K562 (cell line): Measurements from ENCODE around the gene UFSP2. TPM values are rescaled to one million over a fixed set of nuclear protein-coding genes. Genes with fewer than 3 reads are reported as not detected.

ENCODE experiments used
- ATAC-seq: fragments of 200-7000 bp; cut with Tn5 transposase; 3 replicates; pipeline ENCODE4 v1.9.1; 2020; ENCODE audit warnings: moderate library complexity
- BruUV-seq: library from RNA; stranded (reverse); fragments of 400-500 nt; replicated peaks from 2 replicates; lab custom pipeline; 2021; lab: Mats Ljungman, UMichigan
- CTCF ChIA-PET: fragments of 300-600 bp; formaldehyde crosslinking; extraction: SDS; loops from one replicate; lab custom pipeline; 2021; ENCODE audit warnings: low intra/inter-chr PET ratio; lab: Yijun Ruan, JAX
- POLR2A ChIA-PET: fragments of 300-600, 350-650 bp; sonication (Branson Sonifier 250); formaldehyde crosslinking; extraction: SDS; loops from one replicate; lab custom pipeline; 2021; ENCODE audit warnings: antibody characterized with exemption, inconsistent platforms; lab: Yijun Ruan, JAX
- DNase-seq, 4 experiments: peaks; one replicate each; pipeline versions ENCODE4 v3.0.0 to v3.0.0-alpha.2; 2011 to 2018; ENCODE audit warnings: low spot score in 3 of 4, mixed read lengths in 3 of 4; ENCODE audit errors: extremely low read depth in 1 of 4
- FAIRE-seq: peaks from 2 replicates; lab custom pipeline; 2011; peaks lifted over from hg19 to GRCh38; lab: Jason Lieb, UNC
- H2AFZ ChIP-seq: 2 replicates; pipeline ENCODE4 v1.6.0; 2011; ENCODE audit warnings: low read depth, low read length, control low read depth, inconsistent platforms
- H3K27ac ChIP-seq: fragments of 200-600 bp; 3 replicates; pipeline ENCODE4 v1.8.0; 2011; ENCODE audit warnings: low read depth, mild to moderate bottlenecking, control low read depth, inconsistent platforms, low read length, moderate library complexity, mixed read lengths; ENCODE audit errors: extremely low read depth
- H3K27me3 ChIP-seq, 2 experiments: fragments of 300-600 bp in 1 of 2; 2 replicates in 1 of 2; 3 replicates in 1 of 2; pipeline versions ENCODE4 v1.6.0 to v1.8.0; 2011; ENCODE audit warnings: inconsistent platforms in 2 of 2, low read length in 2 of 2, mild to moderate bottlenecking in 1 of 2, mixed read lengths in 1 of 2, moderate library complexity in 1 of 2; ENCODE audit not compliant: control insufficient read depth in 2 of 2, insufficient read depth in 2 of 2
- H3K36me3 ChIP-seq: fragments of 300-600 bp; 3 replicates; pipeline ENCODE4 v1.8.0; 2011; ENCODE audit warnings: mild to moderate bottlenecking, low read length, inconsistent platforms; ENCODE audit not compliant: control insufficient read depth, insufficient read depth
- H3K4me1 ChIP-seq, 2 experiments: fragments of 200-600 bp in 1 of 2; replicated peaks in 1 of 2; 2 replicates in 1 of 2; 3 replicates in 1 of 2; pipeline versions ENCODE4 v1.5.1 to v1.8.0; 2011; ENCODE audit warnings: inconsistent platforms in 2 of 2, low read length in 2 of 2, mild to moderate bottlenecking in 1 of 2, mixed read lengths in 1 of 2, moderate library complexity in 1 of 2; ENCODE audit not compliant: control insufficient read depth in 2 of 2, insufficient read depth in 2 of 2
- H3K4me2 ChIP-seq: 2 replicates; pipeline ENCODE4 v1.6.1; 2011; ENCODE audit warnings: low read length, control low read depth, inconsistent platforms, mixed read lengths; ENCODE audit not compliant: insufficient read depth
- H3K4me3 ChIP-seq: fragments of 200-600 bp; sonication (generic), shearing (Covaris generic); 2 replicates; pipeline ENCODE4 v1.5.1; 2016; ENCODE audit warnings: control low read depth, inconsistent platforms
- H3K79me2 ChIP-seq: fragments of 200-600 bp; 3 replicates; pipeline ENCODE4 v1.8.0; 2011; ENCODE audit warnings: low read length, inconsistent platforms; ENCODE audit not compliant: control insufficient read depth, insufficient read depth
- H3K9ac ChIP-seq, 2 experiments: 2 replicates each; pipeline versions ENCODE4 v1.6.0 to v1.6.1; 2011; ENCODE audit warnings: low read depth in 2 of 2, low read length in 2 of 2, control low read depth in 1 of 2, inconsistent platforms in 1 of 2, mild to moderate bottlenecking in 1 of 2, mixed read lengths in 1 of 2; ENCODE audit not compliant: insufficient read depth in 1 of 2
- H3K9me1 ChIP-seq: one replicate; pipeline ENCODE4 v1.6.0; 2011; ENCODE audit warnings: inconsistent platforms, mild to moderate bottlenecking, low read length, moderate library complexity; ENCODE audit not compliant: control insufficient read depth, insufficient read depth
- H3K9me3 ChIP-seq: replicated peaks from 2 replicates; pipeline ENCODE4 v1.5.1; 2011; ENCODE audit warnings: low read depth, low read length, inconsistent platforms; ENCODE audit not compliant: control insufficient read depth, insufficient read depth
- H4K20me1 ChIP-seq: replicated peaks from 2 replicates; pipeline ENCODE4 v1.6.1; 2011; ENCODE audit warnings: low read length, inconsistent platforms, mixed read lengths; ENCODE audit not compliant: control insufficient read depth, insufficient read depth
- CBX8 ChIP-seq: fragments of 200-600 bp; sonication (generic); IDR thresholded peaks from 2 replicates; pipeline ENCODE4 v1.6.1; 2012; ENCODE audit warnings: borderline replicate concordance, mixed run types, low read depth, mild to moderate bottlenecking, moderate library complexity, mixed read lengths, low read length, control low read depth, inconsistent platforms; ENCODE audit not compliant: poor library complexity, severe bottlenecking; ENCODE audit errors: extremely low read depth
- NFYB ChIP-seq: IDR thresholded peaks from 2 replicates; pipeline ENCODE4 v1.6.1; 2011; ENCODE audit warnings: mild to moderate bottlenecking, moderate library complexity; ENCODE audit not compliant: insufficient read length; ENCODE audit errors: extremely low read depth
- NR2C1 ChIP-seq, 2 experiments: fragments of 450-650 bp; IDR thresholded peaks; 2 replicates each; pipeline ENCODE4 v1.6.1; 2017; ENCODE audit warnings: mild to moderate bottlenecking in 2 of 2, antibody characterized with exemption in 1 of 2, inconsistent platforms in 1 of 2, missing compliant biosample characterization in 1 of 2, missing genetic modification characterization in 1 of 2
- in situ Hi-C: fragments of 300-500 bp; cut with MboI; formaldehyde crosslinking; loops from 4 replicates; pipeline ENCODE4 v1.15.0; 2018; ENCODE audit warnings: inconsistent platforms, mixed read lengths
- intact Hi-C: fragments of 100-400 bp; cut with micrococcal nuclease; formaldehyde crosslinking; loops from 2 replicates; pipeline ENCODE4 v1.14.2; 2022
- polyA plus RNA-seq, 8 experiments: library from polyadenylated mRNA; depleted of rRNA in 4 of 8; stranded (reverse) in 5 of 8; unstranded in 3 of 8; fragments of >200 nt; fragmentation: Nextera tagmentation in 2 of 8; fragmentation: Illumina TruSeq in 1 of 8; extraction: Ambion mirVana in 2 of 8; extraction: Trizol in 1 of 8; gene quantifications; 2 replicates each; pipeline versions ENCODE4 v1.2.1 to v1.2.3, GENCODE V29; 2011 to 2014; ENCODE audit warnings: inconsistent platforms in 1 of 8, missing spikeins in 1 of 8
- total RNA-seq, 7 experiments: library from RNA; depleted of rRNA in 6 of 7; stranded (reverse); fragments of >200 nt in 6 of 7; fragmentation: Illumina TruSeq in 2 of 7; extraction: Trizol in 2 of 7; gene quantifications; 2 replicates each; pipeline versions ENCODE4 v1.2.1 to v1.2.3, GENCODE V29; 2011 to 2021; ENCODE audit warnings: low replicate concordance in 1 of 7

UFSP2 gene
- total and polyA plus RNA-seq, 9 of the 15 experiments (the other 6 are each of a cell fraction or from before 2014, with no cell fraction given), result 20.1 to 55.8 (median 26.6) TPM

DNA sequence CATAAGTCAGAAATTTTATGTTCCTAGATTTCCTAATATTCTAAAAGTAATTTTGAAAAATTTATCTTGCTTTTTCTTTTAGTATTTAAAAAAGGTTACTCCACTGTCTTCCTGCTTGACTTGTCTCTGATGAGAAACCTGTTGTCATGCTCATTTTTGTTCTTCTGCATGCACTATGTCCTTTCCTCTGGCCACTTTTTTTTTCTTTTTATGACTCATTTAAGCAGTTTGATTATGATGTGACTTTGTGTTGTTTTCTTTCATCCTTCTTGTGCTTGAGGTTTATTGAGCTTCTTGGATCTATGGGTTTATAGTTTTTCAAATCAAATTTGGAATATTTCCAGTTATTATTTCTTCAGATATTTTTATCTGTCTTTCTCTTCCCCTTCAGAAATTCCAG lies 12.0 kb upstream of the UFSP2 start:
- no peaks in the 10 kb centered on the region for H3K36me3 ChIP-seq
- no TSS peak for BruUV-seq
- no peaks in the 10 kb centered on the region for H3K79me2 ChIP-seq
- no peaks in the 10 kb centered on the region; a peak in 1 of 5 replicates for H3K4me1 ChIP-seq
- H3K9ac ChIP-seq, result no peak overlapping the region
- no peak for DNase-seq
- peaks cover 0 to 4% of the 10 kb centered on the region in 2 experiments; a peak in 2 of 5 replicates for H3K27me3 ChIP-seq
- POLR2A ChIA-PET, result no interaction called here
- H3K9me1 ChIP-seq, result no peaks in the 10 kb centered on the region
- in situ Hi-C loops (no loop called here), intact Hi-C loops (no loop called here)
- TF ChIP-seq NR2C1 (IDR thresholded peaks at IDR 0.05), result no peak
- TF ChIP-seq NR2C1 (tag; IDR thresholded peaks at IDR 0.05), result no peak
- H3K27ac ChIP-seq, result no peak overlapping the region
- H3K9me3 ChIP-seq, result no peaks in the 10 kb centered on the region
- no peak overlapping the region for H3K4me2 ChIP-seq
- CTCF ChIA-PET, result no interaction called here
- no peaks in the 10 kb centered on the region for H4K20me1 ChIP-seq
- no peak for FAIRE-seq
- no peak for ATAC-seq
- no peak overlapping the region for H2AFZ ChIP-seq
- no peak overlapping the region for H3K4me3 ChIP-seq

DNA sequence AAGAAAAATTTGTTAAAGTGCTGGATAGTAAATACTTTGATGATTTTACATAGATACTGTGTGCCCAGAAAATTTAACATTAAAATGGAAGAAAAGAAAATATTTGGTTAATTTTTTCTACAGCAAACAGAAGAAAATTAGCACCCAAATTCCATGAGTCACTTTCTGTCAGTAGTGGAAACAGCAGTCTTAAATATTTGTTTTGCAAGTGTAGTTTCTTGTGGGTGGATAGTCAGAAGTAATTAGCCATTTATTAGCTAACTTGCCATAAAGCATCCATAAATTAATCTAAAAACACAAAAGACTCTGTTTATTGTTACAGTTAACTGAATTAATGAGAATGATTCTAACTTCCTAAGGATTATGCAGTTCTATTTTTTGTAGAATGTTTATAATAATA lies 9.7 kb upstream of the UFSP2 start:
- Histone ChIP-seq H4K20me1 (no peaks in the 10 kb centered on the region), H3K9me3 (no peaks in the 10 kb centered on the region), H3K4me2 (no peak overlapping the region), H3K36me3 (no peaks in the 10 kb centered on the region), H3K9me1 (no peaks in the 10 kb centered on the region), H3K27ac (no peak overlapping the region), H3K9ac (no peak overlapping the region), H3K27me3 (peaks cover 0 to 4% of the 10 kb centered on the region in 2 experiments; a peak in 2 of 5 replicates), H3K4me1 (no peaks in the 10 kb centered on the region; a peak in 1 of 5 replicates), H2AFZ (no peak overlapping the region), H3K79me2 (no peaks in the 10 kb centered on the region), H3K4me3 (no peak overlapping the region)
- no TSS peak for BruUV-seq
- no peak for DNase-seq
- FAIRE-seq, result no peak
- CTCF ChIA-PET, result no interaction called here
- in situ Hi-C loops, result no loop called here
- POLR2A ChIA-PET, result no interaction called here
- intact Hi-C loops, result no loop called here
- TF ChIP-seq NFYB (no peak), CBX8 (peak; percentile 94)
- no peak for ATAC-seq
